Mesenchymal stem cell (in vitro differentiated cells and primary cell): ENCODE data around the gene ATP10A.
A peak's percentile ranks its signal among the peaks of the same experiment; 100 is the strongest.

Experiments used
- DNase-seq: peaks from one replicate; pipeline ENCODE4 v3.0.0-alpha.2; 2013
- H2AFZ ChIP-seq: one replicate; pipeline ENCODE4 v1.6.1; 2013; ENCODE audit warnings: low read depth, mild to moderate bottlenecking, control low read depth, inconsistent platforms, low read length, moderate library complexity
- H2AK5ac ChIP-seq: 2 replicates; pipeline ENCODE4 v1.6.1; 2013; ENCODE audit warnings: low read length, moderate library complexity, mild to moderate bottlenecking, inconsistent platforms; ENCODE audit not compliant: severe bottlenecking
- H2BK120ac ChIP-seq: one replicate; pipeline ENCODE4 v1.6.1; 2013; ENCODE audit warnings: low read depth, mild to moderate bottlenecking, inconsistent platforms, low read length, moderate library complexity
- H2BK12ac ChIP-seq, 2 experiments: one replicate each; pipeline ENCODE4 v1.6.1; 2013; ENCODE audit warnings: inconsistent platforms in 2 of 2, low read length in 2 of 2, mild to moderate bottlenecking in 2 of 2, moderate library complexity in 2 of 2, control low read depth in 1 of 2
- H2BK15ac ChIP-seq: one replicate; pipeline ENCODE4 v1.6.1; 2013; ENCODE audit warnings: mild to moderate bottlenecking, low read depth, inconsistent platforms; ENCODE audit not compliant: poor library complexity, severe bottlenecking
- H2BK5ac ChIP-seq: 2 replicates; pipeline ENCODE4 v1.6.1; 2013; ENCODE audit warnings: low read depth, mild to moderate bottlenecking, low read length, control low read depth, inconsistent platforms; ENCODE audit not compliant: poor library complexity, severe bottlenecking
- H3K14ac ChIP-seq, 2 experiments: one replicate each; pipeline ENCODE4 v1.6.1; 2013; ENCODE audit warnings: inconsistent platforms in 2 of 2, low read length in 2 of 2, control low read depth in 1 of 2, mild to moderate bottlenecking in 1 of 2, moderate library complexity in 1 of 2
- H3K18ac ChIP-seq, 2 experiments: one replicate each; pipeline ENCODE4 v1.6.1; 2013; ENCODE audit warnings: inconsistent platforms in 2 of 2, low read length in 2 of 2, control low read depth in 1 of 2, low read depth in 1 of 2, mild to moderate bottlenecking in 1 of 2
- H3K23ac ChIP-seq, 2 experiments: one replicate each; pipeline ENCODE4 v1.6.1; 2013; ENCODE audit warnings: inconsistent platforms in 2 of 2, low read length in 2 of 2, mild to moderate bottlenecking in 2 of 2, moderate library complexity in 2 of 2, control low read depth in 1 of 2
- H3K27ac ChIP-seq: 2 replicates; pipeline ENCODE4 v1.5.1; 2013; ENCODE audit warnings: mild to moderate bottlenecking, moderate library complexity, low read length, control low read depth, inconsistent platforms; ENCODE audit not compliant: poor library complexity, severe bottlenecking
- H3K27me3 ChIP-seq, 2 experiments: 2 replicates each; pipeline versions ENCODE4 v1.6.1 to v1.7.0; 2013; ENCODE audit warnings: low read length in 2 of 2, mild to moderate bottlenecking in 2 of 2, moderate library complexity in 2 of 2, control low read depth in 1 of 2, inconsistent platforms in 1 of 2; ENCODE audit not compliant: control insufficient read depth in 1 of 2, insufficient read depth in 1 of 2
- H3K36me3 ChIP-seq, 2 experiments: 2 replicates each; pipeline versions ENCODE4 v1.6.1 to v1.7.0; 2013; ENCODE audit warnings: low read length in 2 of 2, control low read depth in 1 of 2, inconsistent platforms in 1 of 2, low read depth in 1 of 2, mild to moderate bottlenecking in 1 of 2; ENCODE audit not compliant: insufficient read depth in 2 of 2, control insufficient read depth in 1 of 2
- H3K4ac ChIP-seq, 2 experiments: one replicate each; pipeline ENCODE4 v1.6.1; 2013; ENCODE audit warnings: inconsistent platforms in 2 of 2, low read length in 2 of 2, mild to moderate bottlenecking in 2 of 2, moderate library complexity in 2 of 2, control low read depth in 1 of 2, low read depth in 1 of 2
- H3K4me1 ChIP-seq: 2 replicates; pipeline ENCODE4 v1.6.1; 2013; ENCODE audit warnings: low read depth, low read length, control low read depth; ENCODE audit not compliant: control insufficient read depth, insufficient read depth
- H3K4me2 ChIP-seq: 2 replicates; pipeline ENCODE4 v1.6.1; 2013; ENCODE audit warnings: low read length, mild to moderate bottlenecking, inconsistent platforms; ENCODE audit not compliant: poor library complexity, severe bottlenecking
- H3K4me3 ChIP-seq, 2 experiments: 2 replicates each; pipeline versions ENCODE4 v1.5.1 to v1.7.0; 2013; ENCODE audit warnings: low read length in 2 of 2, mild to moderate bottlenecking in 2 of 2, control low read depth in 1 of 2, low read depth in 1 of 2; ENCODE audit not compliant: insufficient read depth in 1 of 2
- H3K79me1 ChIP-seq: replicated peaks from 2 replicates; pipeline ENCODE4 v1.6.1; 2013; ENCODE audit warnings: mild to moderate bottlenecking, control low read depth, low read length, inconsistent platforms; ENCODE audit not compliant: poor library complexity, severe bottlenecking
- H3K9ac ChIP-seq: 2 replicates; pipeline ENCODE4 v1.7.0; 2013; ENCODE audit warnings: mild to moderate bottlenecking, low read length, moderate library complexity
- H3K9me3 ChIP-seq: 2 replicates; pipeline ENCODE4 v1.7.0; 2013; ENCODE audit warnings: mild to moderate bottlenecking, low read length; ENCODE audit not compliant: control insufficient read depth
- H4K8ac ChIP-seq: one replicate; pipeline ENCODE4 v1.6.1; 2013; ENCODE audit warnings: inconsistent platforms, mild to moderate bottlenecking, low read length, moderate library complexity
- H4K91ac ChIP-seq: one replicate; pipeline ENCODE4 v1.6.1; 2013; ENCODE audit warnings: mild to moderate bottlenecking, low read length, inconsistent platforms
- WGBS: methylation state at CpG from one replicate; pipeline ENCODE4 v1.1.7; 2013; ENCODE audit warnings: mixed read lengths; 5-methylcytosine and 5-hydroxymethylcytosine counted together

ATP10A gene

DNA sequence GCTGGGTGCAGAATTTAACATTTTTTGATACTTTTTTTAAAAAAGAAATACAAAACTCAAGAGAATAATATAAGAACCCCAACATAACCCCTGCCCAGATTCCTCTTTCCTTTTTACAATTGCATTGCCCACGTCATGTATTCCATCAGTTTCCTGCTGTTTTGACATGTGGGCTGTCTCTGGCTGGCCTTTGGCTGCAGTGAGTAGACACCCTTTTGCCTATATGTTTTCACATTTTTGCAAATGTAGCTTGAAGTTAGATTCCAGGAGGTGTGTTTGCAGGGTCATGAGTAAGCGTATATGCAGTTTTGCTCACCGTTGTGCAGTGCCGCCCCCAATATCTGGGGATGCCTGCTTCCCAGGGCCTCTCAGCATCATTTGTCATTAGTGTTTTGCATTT is 28.0 kb upstream of the ATP10A start:
- H3K4me3 ChIP-seq: no peak overlapping the region
- DNase-seq: no peak
- H3K4me2 ChIP-seq: no peak overlapping the region
- no peak overlapping the region for H3K23ac ChIP-seq
- no peak overlapping the region for H3K27ac ChIP-seq
- H2AFZ ChIP-seq: no peak overlapping the region
- H3K27me3 ChIP-seq: peaks cover 0 to 11% of the 10 kb centered on the region in 2 experiments
- H3K36me3 ChIP-seq: no peaks in the 10 kb centered on the region
- no peak overlapping the region for H2BK5ac ChIP-seq
- no peak overlapping the region for H3K14ac ChIP-seq
- no peak overlapping the region for H3K18ac ChIP-seq
- peaks cover 9% of the 10 kb centered on the region for H3K4me1 ChIP-seq
- no peak overlapping the region for H2BK12ac ChIP-seq
- H2AK5ac ChIP-seq: peak overlapping the region; percentile 41
- H3K9ac ChIP-seq: no peak overlapping the region
- 90% methylated on average over 4 of the region's 4 CpGs for WGBS
- H4K91ac ChIP-seq: no peak overlapping the region
- no peak overlapping the region for H3K4ac ChIP-seq
- no peak overlapping the region for H4K8ac ChIP-seq
- no peaks in the 10 kb centered on the region for H3K9me3 ChIP-seq
- no peak overlapping the region for H2BK15ac ChIP-seq
- H2BK120ac ChIP-seq: no peak overlapping the region
- no peaks in the 10 kb centered on the region for H3K79me1 ChIP-seq

DNA sequence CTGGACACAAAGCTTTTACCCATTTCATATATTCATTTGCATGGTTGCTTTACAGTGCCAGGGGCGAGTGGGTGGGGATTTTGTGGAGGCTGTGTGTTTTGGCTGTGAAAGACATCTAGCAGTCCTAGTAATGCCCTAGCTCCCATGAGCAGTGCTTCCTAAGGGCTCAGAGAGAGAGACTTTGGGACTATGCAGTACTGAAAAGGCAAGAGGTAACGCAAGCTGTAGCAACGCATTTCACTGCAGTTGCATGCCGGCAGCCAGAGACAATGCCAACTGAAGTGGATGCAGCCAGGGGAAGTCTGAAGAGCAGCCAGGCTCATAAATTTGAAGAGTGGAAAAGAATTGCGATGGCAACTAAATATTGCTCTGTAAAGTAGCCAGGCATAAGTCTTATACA is 27.4 kb upstream of the ATP10A start:
- H3K14ac ChIP-seq: no peak overlapping the region
- H4K91ac ChIP-seq: no peak overlapping the region

DNA sequence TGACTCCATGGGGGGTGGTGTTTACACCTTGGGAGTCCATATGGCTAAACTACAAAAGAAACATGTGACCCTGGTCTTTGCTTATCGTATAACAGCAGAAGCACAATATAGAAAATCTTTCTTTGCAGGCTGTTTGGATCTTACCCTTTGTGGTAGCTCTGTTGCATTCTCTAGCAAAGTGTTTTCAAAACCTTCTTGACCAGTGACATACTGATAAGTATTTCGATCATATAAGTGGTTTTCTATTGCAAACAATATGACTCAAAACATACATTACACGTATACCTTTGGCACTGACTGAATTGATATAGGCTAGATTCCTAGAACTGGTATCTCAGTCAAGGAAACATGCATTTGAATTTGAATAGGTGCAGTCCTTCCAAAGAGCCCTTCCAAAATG is 24.7 kb upstream of the ATP10A start:
- no peak overlapping the region for H3K23ac ChIP-seq
- peak overlapping the region; percentile 98 for H2AK5ac ChIP-seq
- no peak overlapping the region for H3K14ac ChIP-seq
- H2BK12ac ChIP-seq: no peak overlapping the region
- DNase-seq: no peak
- H3K79me1 ChIP-seq: no peaks in the 10 kb centered on the region
- no peak overlapping the region for H3K27ac ChIP-seq
- H3K36me3 ChIP-seq: no peaks in the 10 kb centered on the region
- H3K27me3 ChIP-seq: peaks cover 0 to 11% of the 10 kb centered on the region in 2 experiments
- H3K4me2 ChIP-seq: no peak overlapping the region
- no peak overlapping the region for H2BK15ac ChIP-seq
- H4K8ac ChIP-seq: no peak overlapping the region
- H2BK5ac ChIP-seq: no peak overlapping the region
- H3K4me1 ChIP-seq: peaks cover 16% of the 10 kb centered on the region
- no peak overlapping the region for H2BK120ac ChIP-seq
- 88% methylated on average over 1 of the region's 3 CpGs for WGBS
- no peak overlapping the region for H3K9ac ChIP-seq
- H3K4me3 ChIP-seq: no peak overlapping the region
- H3K18ac ChIP-seq: no peak overlapping the region
- H3K4ac ChIP-seq: no peak overlapping the region
- no peak overlapping the region for H2AFZ ChIP-seq
- no peaks in the 10 kb centered on the region for H3K9me3 ChIP-seq
- H4K91ac ChIP-seq: no peak overlapping the region

More for the DNA sequence above, 27.4 kb upstream of the ATP10A start:
- no peak overlapping the region for H3K4ac ChIP-seq
- no peak overlapping the region for H3K18ac ChIP-seq
- H2BK120ac ChIP-seq: no peak overlapping the region
- no peak overlapping the region for H2BK12ac ChIP-seq
- H3K36me3 ChIP-seq: no peaks in the 10 kb centered on the region
- peak overlapping the region; percentile 26 for H2AK5ac ChIP-seq
- H3K4me2 ChIP-seq: no peak overlapping the region
- H3K9me3 ChIP-seq: no peaks in the 10 kb centered on the region
- H2AFZ ChIP-seq: no peak overlapping the region
- no peak overlapping the region for H3K9ac ChIP-seq
- no peaks in the 10 kb centered on the region for H3K79me1 ChIP-seq
- H3K4me1 ChIP-seq: peaks cover 7% of the 10 kb centered on the region
- DNase-seq: no peak
- H2BK15ac ChIP-seq: no peak overlapping the region
- H3K4me3 ChIP-seq: no peak overlapping the region
- no peak overlapping the region for H4K8ac ChIP-seq
- H3K27ac ChIP-seq: no peak overlapping the region
- peaks cover 0 to 11% of the 10 kb centered on the region in 2 experiments for H3K27me3 ChIP-seq
- H3K23ac ChIP-seq: no peak overlapping the region
- no peak overlapping the region for H2BK5ac ChIP-seq
- 86% methylated on average over 5 of the region's 5 CpGs for WGBS

DNA sequence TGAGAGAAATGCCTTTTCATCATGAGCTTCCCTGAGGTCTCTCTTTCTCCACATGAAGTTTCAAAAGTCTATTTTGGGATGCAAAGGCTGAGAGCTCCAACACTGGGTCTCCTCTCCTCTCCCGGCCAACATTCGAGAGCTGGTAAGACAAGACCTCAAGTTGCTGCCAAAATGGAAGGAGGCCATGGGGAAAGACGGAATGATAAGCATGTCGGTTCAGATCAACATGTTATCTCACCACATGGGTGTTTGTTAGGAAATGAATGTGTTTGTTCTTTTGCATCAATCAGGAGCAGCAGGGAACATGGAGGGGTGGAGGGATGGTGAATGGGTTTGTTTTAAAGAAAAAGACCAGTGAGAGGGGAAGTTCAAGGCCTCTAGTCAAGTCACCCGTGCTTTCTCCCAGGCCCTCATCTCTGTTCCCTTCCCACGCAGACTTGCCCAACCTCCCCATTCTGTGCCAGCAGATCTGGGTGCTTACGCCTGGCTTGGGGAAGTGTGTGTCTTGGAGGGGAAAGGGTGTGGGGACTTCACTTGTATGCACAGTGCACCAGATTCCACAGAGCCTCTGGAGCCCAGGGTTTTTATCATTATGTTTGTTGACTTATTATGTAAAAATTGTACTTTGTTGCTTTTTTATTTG is 23.5 kb upstream of the ATP10A start:
- 88% methylated on average over 5 of the region's 7 CpGs for WGBS
- Histone ChIP-seq H3K4ac (no peak overlapping the region), H3K23ac (no peak overlapping the region), H3K36me3 (no peaks in the 10 kb centered on the region), H3K9ac (no peak overlapping the region), H2BK12ac (no peak overlapping the region), H2AK5ac (peak overlapping the region; percentile 43), H2AFZ (no peak overlapping the region), H3K79me1 (no peaks in the 10 kb centered on the region), H3K9me3 (no peaks in the 10 kb centered on the region), H2BK5ac (no peak overlapping the region), H3K18ac (no peak overlapping the region), H3K27ac (no peak overlapping the region), H4K91ac (no peak overlapping the region), H3K4me3 (no peak overlapping the region), H4K8ac (no peak overlapping the region), H2BK120ac (no peak overlapping the region), H3K4me1 (peaks cover 16% of the 10 kb centered on the region), H3K14ac (no peak overlapping the region), H2BK15ac (no peak overlapping the region), H3K4me2 (no peak overlapping the region), H3K27me3 (peaks cover 0 to 11% of the 10 kb centered on the region in 2 experiments)
- no peak for DNase-seq
